HG03159 (cell line): ENCODE results near the gene CCNL1.
A peak's percentile ranks its signal among the peaks of the same experiment; 100 is the strongest.
"Not testable (repeated sequence)": the region's sequence is repeated elsewhere in the genome, so short reads cannot be mapped to it uniquely, and the experiment has no call there.

ENCODE experiments used
- ATAC-seq: cut with Tn5 transposase; IDR thresholded peaks from one replicate; pipeline ENCODE4 v1.9.1; 2021; ENCODE audit warnings: mild to moderate bottlenecking, moderate library complexity; ENCODE audit not compliant: unreplicated experiment

CCNL1 gene

DNA sequence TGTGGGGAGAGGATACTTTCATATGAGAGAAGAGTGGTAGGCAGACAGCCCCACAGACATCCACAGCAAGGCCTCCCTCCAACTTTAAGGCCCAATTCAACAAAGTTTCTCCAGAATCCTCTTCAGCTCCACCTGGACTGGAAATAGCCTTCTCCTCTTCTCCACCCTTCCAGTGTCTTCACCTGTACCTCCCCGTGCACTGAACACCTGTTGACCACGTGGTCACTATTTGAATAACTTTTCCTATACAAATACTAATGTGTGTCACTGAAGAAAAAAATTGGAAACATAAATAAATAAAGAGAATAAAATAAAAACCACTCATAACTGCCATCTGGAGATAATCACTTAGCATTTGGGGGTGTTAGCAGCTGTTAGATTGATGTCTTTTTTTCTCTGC, 52.9 kb downstream of the CCNL1 start:
- ATAC-seq: no peak

- peak; percentile 82 for ATAC-seq
Measured at GRCh38 chr3:157104928-157105652, 54.9 kb downstream of the CCNL1 start.

DNA sequence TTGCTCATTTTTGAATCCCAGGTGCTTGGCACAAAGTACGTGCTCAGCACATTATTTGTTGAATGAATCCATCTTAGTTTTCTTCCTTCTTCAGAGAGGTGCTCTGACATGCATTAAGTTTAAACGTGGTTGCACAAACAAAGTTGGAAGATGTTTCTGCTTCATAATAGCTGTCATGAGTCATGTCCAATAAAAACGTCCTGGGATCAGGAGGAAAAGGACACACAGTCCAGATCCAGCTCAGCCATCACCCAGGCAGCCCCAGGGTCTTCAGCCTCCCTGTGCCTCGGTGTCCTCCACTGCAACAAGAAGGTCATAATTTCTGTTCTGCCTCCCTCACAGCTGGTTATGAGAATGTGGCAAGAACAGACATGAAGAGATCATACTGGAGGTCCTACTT, 55.4 kb downstream of the CCNL1 start:
- no peak for ATAC-seq

DNA sequence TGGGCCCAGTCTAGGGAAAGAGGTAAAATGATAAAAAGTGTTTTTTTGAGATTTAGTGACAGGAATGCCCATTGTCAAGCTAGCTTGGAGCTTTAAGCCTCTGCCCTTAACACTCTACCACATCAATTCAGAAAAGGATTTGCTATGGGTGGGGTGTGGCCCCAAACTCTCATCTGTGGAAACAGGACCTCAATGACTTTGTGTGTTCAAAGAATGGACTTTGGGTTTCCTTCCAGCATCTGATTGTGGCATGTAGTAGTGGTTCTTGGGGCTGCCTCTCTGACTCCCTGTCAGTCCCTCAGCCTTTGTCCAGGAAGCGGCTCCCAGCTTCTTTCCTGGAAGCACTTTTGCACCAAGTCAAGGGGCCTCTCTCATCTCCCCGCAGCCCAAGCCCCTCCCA, 56.1 kb downstream of the CCNL1 start:
- ATAC-seq: no peak

- ATAC-seq: peak; percentile 82
Measured at GRCh38 chr3:157103280-157103679, 56.7 kb downstream of the CCNL1 start.

GRCh38 chr3:157102595-157102994, 57.4 kb downstream of the CCNL1 start:
- not testable (repeated sequence) for ATAC-seq

GRCh38 chr3:157102098-157102497, 57.8 kb downstream of the CCNL1 start:
- no peak for ATAC-seq

DNA sequence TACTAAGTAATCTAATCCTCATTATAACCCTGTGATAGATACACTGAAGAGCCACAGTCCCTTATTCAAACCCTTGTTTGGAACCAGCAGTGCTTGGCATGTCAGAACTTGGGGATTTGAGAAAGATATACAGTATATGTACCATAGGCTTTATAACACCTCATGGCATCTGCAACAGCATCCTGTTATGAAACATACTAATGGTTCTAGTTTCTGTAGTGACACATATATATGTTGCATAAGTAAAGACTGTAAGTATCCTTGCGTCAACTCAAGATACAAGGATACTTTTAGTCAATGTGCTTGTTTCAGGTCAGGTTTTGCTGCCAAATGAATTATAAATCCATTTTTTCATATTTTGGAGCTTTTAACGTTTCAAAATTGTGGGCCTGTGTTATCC, 58.5 kb downstream of the CCNL1 start:
- no peak for ATAC-seq

GRCh38 chr3:157100608-157101396, 59.1 kb downstream of the CCNL1 start:
- no peak for ATAC-seq

- no peak for ATAC-seq
Measured at GRCh38 chr3:157100096-157100477, 59.9 kb downstream of the CCNL1 start.

DNA sequence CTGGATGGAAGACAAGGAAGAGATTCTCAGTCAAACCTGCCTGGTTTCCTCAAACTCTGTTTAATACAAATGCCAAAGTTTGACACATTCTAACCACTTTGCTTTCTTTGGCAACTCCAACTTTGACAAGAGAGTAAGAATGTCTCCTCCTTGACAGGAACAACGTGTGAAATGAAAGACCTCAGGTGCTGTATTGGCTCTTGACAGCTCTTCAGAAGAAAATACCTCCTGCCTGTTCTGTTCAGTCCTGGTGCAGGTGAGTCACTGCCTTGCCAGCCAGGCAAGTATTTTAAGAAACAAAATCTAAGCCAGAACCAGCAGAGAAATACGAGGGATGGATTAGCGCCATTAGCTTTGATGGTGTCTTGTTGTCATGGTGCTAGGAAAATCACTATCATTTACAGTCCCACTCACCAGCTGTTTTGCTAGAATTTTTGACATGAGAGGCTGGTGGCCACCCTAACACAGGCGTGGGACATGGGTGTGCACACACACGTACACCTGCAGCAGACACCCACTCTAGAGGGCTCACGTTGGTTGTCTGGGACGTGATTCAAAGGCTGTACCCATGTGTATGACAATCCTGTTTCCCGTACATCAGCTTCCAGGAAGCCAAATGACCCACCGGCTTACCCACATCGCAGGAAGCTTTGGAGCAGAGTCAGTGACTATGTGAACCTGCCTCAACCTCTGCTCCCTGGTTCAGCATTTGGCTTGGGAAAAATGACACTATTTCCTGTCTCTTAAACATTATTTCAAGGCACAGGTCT, 60.4 kb downstream of the CCNL1 start:
- no peak for ATAC-seq

GRCh38 chr3:157098823-157099185, 61.1 kb downstream of the CCNL1 start:
- ATAC-seq: no peak

GRCh38 chr3:157098121-157098822, 61.7 kb downstream of the CCNL1 start:
- no peak for ATAC-seq
